ENCODE results near the gene CDH4. TPM values are rescaled to one million over a fixed set of nuclear protein-coding genes. Genes with fewer than 3 reads are reported as not detected.

Gene CDH4
- total and polyA plus RNA-seq, 12 donors, result 0.04 to 0.25 (median 0.08) TPM; not detected in 5

GRCh38 chr20:61308477-61308774 lies 56.4 kb downstream of the CDH4 start:
- H3K4me3 ChIP-seq, result no peak overlapping the region
- no peaks in the 10 kb centered on the region for H3K4me1 ChIP-seq
- ATAC-seq (no peak), DNase-seq (no peak)
- peaks cover 0 to 35% (median under 1%) of the 10 kb centered on the region in 7 donors for H3K27me3 ChIP-seq
- H3K27ac ChIP-seq, result no peak overlapping the region
- WGBS, 2 donors, result 56 to 62% methylated on average over 2 of the region's 2 CpGs
- TF ChIP-seq CTCF (IDR thresholded peaks at IDR 0.05), result no peak
- intact Hi-C loops (cut with DNase I), result no loop called here
- H3K9me3 ChIP-seq, result no peaks in the 10 kb centered on the region
- no peaks in the 10 kb centered on the region for H3K36me3 ChIP-seq

- WGBS, 2 donors, result 61 to 67% methylated on average over 7 of the region's 7 CpGs
- intact Hi-C loops (cut with DNase I), result no loop called here
- H3K36me3 ChIP-seq, result no peaks in the 10 kb centered on the region
- no peak overlapping the region for H3K4me3 ChIP-seq
- no peaks in the 10 kb centered on the region for H3K4me1 ChIP-seq
- DNase-seq, result no peak
- H3K9me3 ChIP-seq, result no peaks in the 10 kb centered on the region
- H3K27me3 ChIP-seq, result peaks cover 0 to 53% (median 14%) of the 10 kb centered on the region in 7 donors
- TF ChIP-seq CTCF (IDR thresholded peaks at IDR 0.05), result no peak
- no peak overlapping the region for H3K27ac ChIP-seq
- ATAC-seq, result no peak
Observed at GRCh38 chr20:61310954-61311353, 58.9 kb downstream of the CDH4 start.

- DNase-seq (no peak), ATAC-seq (no peak)
- Histone ChIP-seq H3K27ac (no peak overlapping the region), H3K4me3 (no peak overlapping the region), H3K36me3 (no peaks in the 10 kb centered on the region), H3K9me3 (no peaks in the 10 kb centered on the region), H3K4me1 (no peaks in the 10 kb centered on the region), H3K27me3 (peaks cover 0 to 54% (median 14%) of the 10 kb centered on the region in 7 donors)
- 87 to 88% methylated on average over 13 of the region's 13 CpGs for WGBS, 2 donors
- no peak for TF ChIP-seq CTCF (IDR thresholded peaks at IDR 0.05)
- intact Hi-C loops (cut with DNase I), result no loop called here
Observed at GRCh38 chr20:61311656-61312387, 59.8 kb downstream of the CDH4 start.

- ATAC-seq (no peak), DNase-seq (no peak)
- H3K36me3 ChIP-seq, result no peaks in the 10 kb centered on the region
- no peak for TF ChIP-seq CTCF (IDR thresholded peaks at IDR 0.05)
- intact Hi-C loops (cut with DNase I), result no loop called here
- H3K4me3 ChIP-seq, result no peak overlapping the region
- H3K9me3 ChIP-seq, result no peaks in the 10 kb centered on the region
- H3K4me1 ChIP-seq, result no peaks in the 10 kb centered on the region
- H3K27ac ChIP-seq, result no peak overlapping the region
- WGBS, 2 donors, result 55 to 62% methylated on average over 13 of the region's 13 CpGs
- H3K27me3 ChIP-seq, result peaks cover 0 to 49% (median 14%) of the 10 kb centered on the region in 7 donors
Observed at GRCh38 chr20:61312925-61313324, 60.9 kb downstream of the CDH4 start.

Data from heart right ventricle (tissue), 16 donors.